ENCODE data around the gene GTF2A1.

DNA sequence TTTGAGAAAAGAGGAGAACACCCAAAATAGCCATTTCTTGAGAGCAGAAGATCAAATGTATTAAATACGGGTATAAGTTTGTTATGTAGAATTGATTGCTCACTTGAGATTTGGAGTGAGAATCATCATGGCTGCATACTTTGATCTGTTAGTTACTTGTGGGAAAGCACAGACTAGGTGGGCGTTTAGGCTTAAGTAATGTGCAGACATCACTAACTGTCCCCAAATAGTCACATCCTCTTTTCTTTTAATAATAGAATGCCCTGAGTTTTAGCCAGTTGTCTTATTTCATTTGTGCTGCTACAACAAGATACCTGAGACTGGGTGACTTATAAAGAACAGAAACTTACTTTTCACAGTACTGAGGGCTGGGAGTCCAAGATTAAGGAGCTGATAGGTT is 14.3 kb upstream of the GTF2A1 start:
- no peak for TF ChIP-seq CTCF (conservative IDR thresholded peaks at IDR 0.05; ENCODE audit: low read depth, low read length)
- no peak for TF ChIP-seq EZH2 (IDR thresholded peaks at IDR 0.05; ENCODE audit: borderline replicate concordance, low read depth, low read length, poor library complexity, severe bottlenecking)
